Fibroblast of skin of left quadriceps (primary cell): ENCODE measurements around the gene CARM1.
"Not testable (repeated sequence)": the region's sequence is repeated elsewhere in the genome, so short reads cannot be mapped to it uniquely, and the experiment has no call there.

Experiments used
- DNase-seq, 2 experiments: peaks; one replicate each; pipeline ENCODE4 v3.0.0-alpha.2; 2013; ENCODE audit warnings: low read depth in 2 of 2

CARM1 gene

GRCh38 chr19:10928563-10929401, 57.4 kb downstream of the CARM1 start, which contains the start of the genes TIMM29 and YIPF2:
TIMM29 (plus strand) TSS chr19:10928811; CDS start chr19:10928823, 12 bp downstream.
YIPF2 (minus strand) TSS chr19:10928639; CDS start chr19:10928410, 229 bp downstream.
- DNase-seq, result peak; percentile 97 to 98

- DNase-seq, result no peak
These were observed 58.0 kb downstream of the CARM1 start for GRCh38 chr19:10929402-10929794.

GRCh38 chr19:10935371-10936059, 64.2 kb downstream of the CARM1 start:
- no peak for DNase-seq

- peak; percentile 58 to 62 for DNase-seq
These were observed 65.3 kb downstream of the CARM1 start for GRCh38 chr19:10936661-10937084.

- not testable (repeated sequence) for DNase-seq
These were observed 70.3 kb downstream of the CARM1 start for GRCh38 chr19:10941649-10942048.

- DNase-seq, result not testable (repeated sequence)
These were observed 72.1 kb downstream of the CARM1 start for GRCh38 chr19:10943412-10943811.

- no peak for DNase-seq
These were observed 73.9 kb downstream of the CARM1 start for GRCh38 chr19:10945264-10945663.

- DNase-seq, result no peak
These were observed 75.8 kb downstream of the CARM1 start for GRCh38 chr19:10946958-10947657.

GRCh38 chr19:10952809-10953208, 81.5 kb downstream of the CARM1 start:
- DNase-seq, result no peak

- DNase-seq, result not testable (repeated sequence)
These were observed 88.1 kb downstream of the CARM1 start for GRCh38 chr19:10959277-10959968.

- DNase-seq, result peak; percentile 93
These were observed 89.1 kb downstream of the CARM1 start, which contains the start of gene SMARCA4 for GRCh38 chr19:10960314-10961072. SMARCA4 (plus strand) TSS chr19:10961030; CDS start chr19:10984152, 23,122 bp downstream.

GRCh38 chr19:10961073-10961860, 89.9 kb downstream of the CARM1 start:
- DNase-seq, result no peak

- no peak for DNase-seq
These were observed 91.5 kb downstream of the CARM1 start for GRCh38 chr19:10962863-10963262.

- no peak for DNase-seq
These were observed 92.5 kb downstream of the CARM1 start for GRCh38 chr19:10963865-10964264.

GRCh38 chr19:10964903-10965302, 93.5 kb downstream of the CARM1 start:
- DNase-seq, result no peak

- no peak for DNase-seq
These were observed 94.0 kb downstream of the CARM1 start for GRCh38 chr19:10965398-10965797.

GRCh38 chr19:10966809-10967208, 95.5 kb downstream of the CARM1 start:
- DNase-seq, result no peak

- DNase-seq, result no peak
These were observed 97.3 kb downstream of the CARM1 start for GRCh38 chr19:10968527-10969135.

GRCh38 chr19:10971107-10971726, 99.9 kb downstream of the CARM1 start:
- no peak for DNase-seq
